AG08395 (cell line): ENCODE results near the gene SLC10A3.

ENCODE experiments used
- DNase-seq: peaks from one replicate; pipeline ENCODE4 v3.0.0; 2012; ENCODE audit warnings: mixed read lengths, low spot score

Gene SLC10A3

DNA sequence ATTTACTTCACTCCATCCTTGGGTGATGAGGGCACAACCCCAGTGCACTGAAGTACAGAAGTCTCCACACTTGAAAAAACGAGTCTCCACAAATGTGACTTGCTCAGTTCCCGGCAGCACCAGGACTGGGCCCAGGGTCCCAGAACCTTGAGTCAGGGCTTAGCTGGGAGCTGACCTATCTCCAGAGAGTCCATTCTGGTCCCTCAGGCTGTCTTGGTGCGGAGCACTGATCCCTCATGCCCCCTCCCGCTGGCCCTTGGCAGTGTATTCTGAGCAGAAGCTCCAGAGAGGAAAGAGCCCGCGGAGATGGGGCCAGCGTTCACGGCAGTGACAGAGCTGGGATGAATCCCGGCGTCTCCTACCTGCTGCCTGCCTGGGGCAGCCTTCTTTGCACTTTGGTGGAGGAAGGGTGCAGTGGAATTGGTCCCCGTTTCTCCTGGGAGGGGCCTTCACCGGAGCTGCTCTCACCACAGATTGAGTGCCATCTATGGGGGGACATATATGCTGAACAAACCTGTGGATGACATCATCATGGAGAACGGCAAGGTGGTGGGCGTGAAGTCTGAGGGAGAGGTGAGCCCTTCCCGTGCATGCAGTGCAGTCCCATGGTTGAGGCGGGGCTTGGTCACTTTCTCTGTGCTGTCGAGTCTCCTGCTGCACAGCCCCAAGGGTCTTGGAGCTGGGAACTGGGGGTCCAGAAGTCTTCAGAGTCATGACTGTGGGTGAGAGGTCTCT is 49.6 kb downstream of the SLC10A3 start:
- no peak for DNase-seq

GRCh38 chrX:154439841-154440240 is 50.6 kb downstream of the SLC10A3 start:
- DNase-seq, result no peak

GRCh38 chrX:154437971-154438893 is 52.2 kb downstream of the SLC10A3 start:
- no peak for DNase-seq
